HG02610 (cell line): ENCODE results near the gene PRKCD.
A peak's percentile ranks its signal among the peaks of the same experiment; 100 is the strongest.

Experiments used
- ATAC-seq: cut with Tn5 transposase; IDR thresholded peaks from one replicate; pipeline ENCODE4 v1.9.1; 2021; ENCODE audit warnings: mild to moderate bottlenecking, moderate library complexity; ENCODE audit not compliant: unreplicated experiment

Gene PRKCD

GRCh38 chr3:53154881-53155285 is 6.1 kb upstream of the PRKCD start:
- no peak for ATAC-seq

- ATAC-seq: no peak
Measured at GRCh38 chr3:53155760-53156159, 5.2 kb upstream of the PRKCD start.

- ATAC-seq: no peak
Measured at GRCh38 chr3:53156368-53156834, 4.6 kb upstream of the PRKCD start.

GRCh38 chr3:53157974-53158580 is 2.9 kb upstream of the PRKCD start:
- ATAC-seq: no peak

GRCh38 chr3:53158765-53159155 is 2.2 kb upstream of the PRKCD start:
- no peak for ATAC-seq

GRCh38 chr3:53159156-53160060 is 1.6 kb upstream of the PRKCD start:
- ATAC-seq: no peak

GRCh38 chr3:53160061-53160659 is 849 bp upstream of the PRKCD start:
- no peak for ATAC-seq

GRCh38 chr3:53161450-53161819 is 426 bp downstream of the PRKCD start:
- ATAC-seq: peak; percentile 11

GRCh38 chr3:53161820-53162671 is 1.0 kb downstream of the PRKCD start:
- ATAC-seq: no peak

GRCh38 chr3:53162672-53163443 is 1.8 kb downstream of the PRKCD start:
- ATAC-seq: peak; percentile 30

- ATAC-seq: no peak
Measured at GRCh38 chr3:53163444-53164387, 2.7 kb downstream of the PRKCD start.

- no peak for ATAC-seq
Measured at GRCh38 chr3:53164911-53165310, 3.9 kb downstream of the PRKCD start.

GRCh38 chr3:53166206-53166605 is 5.2 kb downstream of the PRKCD start:
- ATAC-seq: no peak

- ATAC-seq: no peak
Measured at GRCh38 chr3:53166781-53167291, 5.8 kb downstream of the PRKCD start.

- ATAC-seq: no peak
Measured at GRCh38 chr3:53167418-53168174, 6.6 kb downstream of the PRKCD start.

- ATAC-seq: no peak
Measured at GRCh38 chr3:53168175-53168923, 7.3 kb downstream of the PRKCD start.

GRCh38 chr3:53169045-53169831 is 8.2 kb downstream of the PRKCD start:
- ATAC-seq: no peak
